GM21360 (cell line): Measurements from ENCODE around the gene AKT1.

Experiments
- ATAC-seq: cut with Tn5 transposase; IDR thresholded peaks from one replicate; pipeline ENCODE4 v1.9.1; 2021; ENCODE audit warnings: mild to moderate bottlenecking, moderate library complexity; ENCODE audit not compliant: unreplicated experiment

The AKT1 gene

DNA sequence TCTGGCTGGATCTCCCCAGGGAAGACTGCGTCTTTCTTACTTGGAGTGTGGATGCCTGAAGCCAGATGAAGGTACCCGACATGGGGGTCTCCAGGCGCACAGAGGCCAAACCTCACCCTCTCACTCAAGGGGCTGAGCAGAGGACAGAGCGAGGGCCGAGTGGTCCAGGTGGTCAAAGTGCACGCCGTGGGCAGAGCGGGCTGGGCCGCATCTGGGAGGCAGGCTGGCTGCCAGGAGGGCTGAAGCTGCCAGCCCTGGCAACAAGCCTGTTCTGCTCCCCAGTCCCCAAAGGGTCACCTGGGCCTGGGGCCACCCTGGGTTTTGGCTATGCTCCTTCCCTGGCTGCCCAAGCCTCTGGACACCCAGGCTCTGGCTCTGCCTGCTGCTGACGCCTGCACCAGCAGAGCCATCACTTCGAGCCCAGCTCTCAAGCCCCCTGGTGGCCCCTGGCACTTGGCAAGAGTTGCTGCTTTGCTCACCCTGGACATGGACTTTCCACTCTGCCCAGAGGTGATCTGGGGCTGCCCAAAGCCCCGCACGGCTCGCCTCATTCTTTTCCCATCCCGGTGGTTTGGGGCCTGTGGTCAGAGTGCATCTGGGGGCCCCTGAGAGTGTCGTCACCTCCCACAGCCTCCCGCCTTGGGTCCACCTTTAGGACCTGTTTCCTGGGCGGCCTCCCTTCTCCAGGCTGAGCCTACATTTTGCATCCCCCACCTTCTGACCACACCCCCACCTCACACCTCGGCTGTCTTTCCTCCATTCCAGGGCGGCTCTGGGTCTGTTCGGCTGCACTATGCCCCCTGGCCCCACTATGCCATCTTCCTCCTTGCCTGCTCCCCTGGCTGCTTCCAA lies 68.7 kb downstream of the AKT1 start:
- no peak for ATAC-seq

DNA sequence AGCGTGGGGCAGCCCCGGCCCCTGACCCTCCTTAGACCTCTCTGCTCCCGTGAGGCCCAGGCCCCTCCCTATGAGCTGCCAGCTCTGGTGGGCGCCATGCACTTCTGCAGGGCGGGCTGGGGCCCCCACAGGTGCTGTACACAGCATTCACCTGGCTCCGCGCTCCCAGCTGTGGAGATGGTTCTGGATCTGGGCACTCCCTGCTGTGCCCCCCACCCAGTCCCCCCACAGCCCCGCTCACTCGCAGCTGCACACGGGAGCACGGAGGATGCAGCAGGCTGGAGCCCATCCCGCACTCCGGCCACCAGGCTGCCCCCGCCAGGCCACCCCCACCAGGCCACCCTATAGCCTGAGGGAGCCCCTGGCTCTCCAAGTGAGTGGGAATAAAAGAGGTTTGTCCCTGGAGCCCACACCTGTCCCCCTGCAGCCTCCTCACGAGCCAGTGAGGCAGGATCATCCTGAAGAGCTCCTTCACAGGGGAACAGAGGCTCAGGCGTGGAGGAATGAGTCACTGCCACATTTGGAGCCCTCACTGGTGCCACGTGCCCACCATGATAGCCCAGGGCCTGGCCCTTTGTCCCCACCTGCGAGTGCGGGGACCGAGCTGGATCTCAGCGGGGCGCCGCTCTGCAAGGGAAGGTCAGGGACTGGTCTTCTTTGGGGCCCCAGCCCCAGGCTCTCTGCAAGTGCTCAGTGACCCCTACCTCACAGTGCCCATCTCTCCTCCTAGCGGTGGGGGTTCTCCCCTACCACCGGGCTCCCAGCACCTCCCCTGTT lies 69.6 kb downstream of the AKT1 start:
- no peak for ATAC-seq

DNA sequence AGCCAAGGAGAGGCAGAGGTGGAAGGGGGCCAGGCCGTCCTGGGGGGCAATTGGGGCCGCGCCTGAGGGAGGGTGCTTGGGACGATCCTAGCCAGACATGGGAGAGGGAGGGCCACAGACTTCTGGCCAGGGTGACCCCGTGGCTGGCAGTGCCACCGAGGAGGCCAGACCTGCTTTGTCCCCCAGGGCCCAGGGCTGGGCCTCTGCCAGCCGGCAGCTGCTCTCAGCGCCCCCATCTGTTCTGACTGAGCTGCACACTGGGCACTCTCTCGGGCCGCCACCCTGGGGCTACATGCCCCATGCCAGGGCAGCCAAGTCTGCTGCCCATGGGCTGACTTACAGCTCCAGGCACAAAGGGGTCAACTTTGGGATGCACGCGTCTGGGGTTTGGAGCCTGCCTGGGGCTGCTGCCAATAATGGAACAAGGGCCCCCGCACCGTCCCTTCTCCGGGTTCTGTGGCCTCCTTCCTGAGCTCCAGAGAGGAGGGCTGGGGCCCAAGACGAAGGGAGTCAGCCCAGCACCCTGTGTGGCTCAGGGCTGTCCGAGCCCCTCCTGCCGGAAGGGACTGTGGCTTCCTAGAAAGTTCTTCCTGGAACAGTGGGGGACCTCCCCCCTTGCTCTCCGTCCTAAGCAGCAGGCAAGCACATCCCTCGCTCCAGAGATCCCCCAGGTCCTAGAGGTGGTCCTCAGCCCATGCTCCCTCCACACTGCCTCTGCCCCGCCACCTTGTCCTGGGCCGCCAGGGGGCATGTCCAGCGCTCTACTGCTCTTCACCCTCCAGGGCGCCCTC lies 70.4 kb downstream of the AKT1 start:
- ATAC-seq: no peak

DNA sequence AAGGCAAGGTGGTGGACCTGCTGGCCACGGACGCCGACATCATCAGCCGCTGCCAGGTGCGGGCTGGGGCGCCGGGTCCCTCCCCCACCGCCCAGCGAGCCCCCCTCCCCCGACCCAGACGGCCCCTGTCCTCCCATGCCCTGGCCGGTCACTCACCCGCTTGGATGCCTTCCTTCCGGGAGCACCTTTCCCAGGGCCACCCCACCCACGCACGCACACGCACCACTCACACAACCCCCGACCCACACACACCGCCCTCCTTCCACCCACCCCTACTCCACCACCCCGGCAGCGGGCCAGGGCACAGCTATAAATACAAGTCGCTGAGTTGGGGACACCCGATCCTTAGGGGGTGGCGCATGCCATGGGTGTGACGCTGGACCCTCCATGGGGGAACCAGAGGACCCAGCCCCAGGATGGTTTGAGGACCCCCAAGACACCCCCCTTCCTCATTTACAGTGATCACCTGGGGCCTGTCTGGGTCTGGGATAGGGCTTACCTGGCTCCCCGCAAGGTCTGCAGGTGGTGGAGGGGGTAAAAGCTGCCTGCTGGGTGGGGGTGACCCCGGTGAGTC lies 71.1 kb downstream of the AKT1 start:
- no peak for ATAC-seq

DNA sequence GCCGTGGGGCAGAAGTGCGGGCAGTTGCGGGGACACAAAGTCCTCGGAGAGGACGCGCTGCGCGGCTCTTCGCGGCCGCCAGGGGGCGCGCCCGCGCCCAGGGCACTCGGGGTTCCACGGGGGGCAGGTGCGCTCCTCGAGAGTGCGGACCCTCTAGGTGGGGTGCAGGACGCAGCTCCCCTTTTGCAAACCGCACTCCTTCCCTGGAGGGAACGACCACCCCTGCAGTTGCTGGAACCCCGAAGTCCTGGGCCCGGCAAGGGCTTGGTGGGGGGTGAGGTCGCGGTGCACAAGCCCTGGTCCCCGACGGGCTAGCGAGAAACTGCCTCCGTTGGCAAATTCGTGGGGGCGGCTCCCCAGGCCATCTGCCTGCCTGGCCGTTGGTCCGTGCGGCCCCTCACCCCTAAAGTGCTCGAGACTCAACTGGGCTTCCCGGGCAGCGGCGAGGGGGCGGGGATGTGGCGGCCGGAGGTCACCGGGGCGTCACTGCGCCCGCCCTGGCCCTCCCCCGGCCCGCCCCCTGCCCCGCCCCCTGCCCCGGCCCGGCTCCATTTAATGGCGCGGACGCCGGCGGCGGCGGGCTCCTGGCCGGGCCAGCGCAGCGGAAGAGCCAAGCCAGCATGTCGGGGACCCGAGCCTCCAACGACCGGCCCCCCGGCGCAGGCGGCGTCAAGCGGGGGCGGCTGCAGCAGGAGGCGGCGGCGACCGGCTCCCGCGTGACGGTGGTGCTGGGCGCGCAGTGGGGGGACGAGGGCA lies 71.7 kb downstream of the AKT1 start, which contains the start of gene ADSS1:
Gene ADSS1, plus strand, starts transcription at position 579 of the 756 bp plus-strand sequence. Its CDS starts 42 bp downstream, at position 621.
- ATAC-seq: no peak

DNA sequence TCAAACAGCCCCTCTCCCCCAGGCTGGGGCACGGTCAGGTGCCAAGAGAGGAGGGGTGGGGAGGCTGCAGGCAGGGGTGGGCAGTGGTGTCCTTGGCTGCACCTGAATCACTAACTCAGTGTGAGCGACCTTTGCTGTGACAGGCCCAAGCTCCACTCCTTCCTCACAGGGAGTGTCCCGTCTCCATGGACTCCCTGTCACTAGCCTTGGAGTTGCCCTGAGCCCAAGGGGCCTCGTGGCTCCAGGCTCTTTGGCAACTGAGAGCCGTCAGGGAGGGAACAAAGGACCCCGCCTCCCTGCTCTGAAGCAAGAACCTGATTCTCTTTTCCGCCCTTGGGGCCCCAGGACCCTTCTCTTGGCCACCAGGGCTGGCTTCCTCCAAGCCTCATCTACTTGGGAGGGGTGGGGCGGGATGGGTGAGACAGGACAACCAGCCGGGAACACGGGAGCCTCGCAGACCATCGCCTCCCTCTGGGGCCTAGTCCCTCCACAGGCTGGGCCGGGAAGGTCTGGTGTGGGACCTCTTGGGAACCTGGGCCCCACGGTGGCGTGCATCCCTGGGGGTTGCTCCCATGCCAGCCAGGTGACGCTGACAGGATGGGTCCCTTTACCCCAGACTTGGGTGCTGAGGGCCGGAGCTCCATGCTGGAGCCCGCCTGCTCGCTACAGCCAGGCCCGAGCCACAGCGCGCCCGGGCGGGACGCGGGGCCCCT lies 72.5 kb downstream of the AKT1 start:
- ATAC-seq: no peak

DNA sequence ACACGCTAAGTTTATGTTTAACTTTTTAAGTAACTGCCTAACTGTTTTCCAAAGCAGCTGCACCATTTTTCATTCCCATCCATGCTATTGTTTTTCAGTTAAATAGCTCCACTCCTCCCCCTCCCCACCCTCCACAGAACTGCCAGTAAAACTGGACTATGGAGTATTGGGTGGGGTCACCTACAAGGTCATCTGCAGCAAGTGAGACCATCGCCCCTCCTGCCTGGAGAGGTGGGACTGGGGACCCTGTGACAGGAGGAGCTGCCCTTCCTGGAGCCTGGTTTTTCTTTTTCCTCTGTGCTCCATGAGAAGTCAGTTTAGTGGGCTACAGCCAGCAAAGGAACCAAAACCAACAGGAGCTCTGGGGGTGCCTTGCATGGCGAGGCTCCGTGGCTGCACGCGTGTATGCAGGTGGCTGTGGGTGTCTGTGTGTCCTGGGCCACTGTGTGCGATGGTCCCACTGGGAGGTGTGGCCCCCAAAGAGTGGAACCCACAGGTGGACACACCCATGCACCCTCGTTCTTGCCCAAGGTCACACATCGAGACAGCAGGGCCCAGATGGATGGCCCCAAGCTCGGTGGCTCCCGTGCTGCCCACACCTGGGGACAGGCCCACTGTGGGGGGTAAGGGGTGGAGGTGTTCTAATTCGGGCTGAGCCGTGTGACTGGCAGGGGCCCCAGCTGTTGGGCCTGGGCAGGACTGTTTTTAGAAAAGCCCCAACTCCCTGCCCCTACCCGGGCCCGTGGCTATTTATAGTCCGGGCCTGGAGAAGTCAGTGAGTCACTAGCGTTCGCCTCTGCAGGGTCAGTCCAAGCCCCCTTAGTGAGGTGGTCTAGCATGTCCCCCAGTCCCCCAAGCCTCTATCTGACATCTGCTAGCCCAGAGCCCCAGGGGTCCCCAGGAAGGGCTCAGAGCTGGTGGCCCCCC lies 73.8 kb downstream of the AKT1 start:
- no peak for ATAC-seq
